ENCODE results near the gene OSTF1.

The OSTF1 gene

GRCh38 chr9:75128535-75128934, 40.2 kb downstream of the OSTF1 start:
- DNase-seq: no peak

- DNase-seq: no peak
Measured at GRCh38 chr9:75130172-75130571, 41.9 kb downstream of the OSTF1 start.

- no peak for DNase-seq
Measured at GRCh38 chr9:75130621-75131230, 42.4 kb downstream of the OSTF1 start.

- no peak for DNase-seq
Measured at GRCh38 chr9:75131700-75132099, 43.4 kb downstream of the OSTF1 start.

- no peak for DNase-seq
Measured at GRCh38 chr9:75132244-75132643, 43.9 kb downstream of the OSTF1 start.

GRCh38 chr9:75133396-75133795, 45.1 kb downstream of the OSTF1 start:
- DNase-seq: no peak

GRCh38 chr9:75134495-75134894, 46.2 kb downstream of the OSTF1 start:
- no peak for DNase-seq

- DNase-seq: no peak
Measured at GRCh38 chr9:75138260-75139040, 50.1 kb downstream of the OSTF1 start.

GRCh38 chr9:75139201-75139600, 50.9 kb downstream of the OSTF1 start:
- no peak for DNase-seq

GRCh38 chr9:75140261-75140660, 51.9 kb downstream of the OSTF1 start:
- DNase-seq: no peak

- no peak for DNase-seq
Measured at GRCh38 chr9:75142202-75142601, 53.9 kb downstream of the OSTF1 start.

GRCh38 chr9:75146229-75146628, 57.9 kb downstream of the OSTF1 start:
- no peak for DNase-seq

GRCh38 chr9:75147638-75148037, 59.3 kb downstream of the OSTF1 start:
- DNase-seq: no peak

GRCh38 chr9:75148561-75148960, 60.2 kb downstream of the OSTF1 start:
- peak; percentile 20 for DNase-seq

- no peak for DNase-seq
Measured at GRCh38 chr9:75149841-75150241, 61.5 kb downstream of the OSTF1 start.

GRCh38 chr9:75150512-75150911, 62.2 kb downstream of the OSTF1 start:
- no peak for DNase-seq

- no peak for DNase-seq
Measured at GRCh38 chr9:75152416-75152815, 64.1 kb downstream of the OSTF1 start.

GRCh38 chr9:75156858-75157257, 68.5 kb downstream of the OSTF1 start:
- no peak for DNase-seq

GRCh38 chr9:75161116-75161857, 73.0 kb downstream of the OSTF1 start:
- no peak for DNase-seq

GRCh38 chr9:75163764-75164163, 75.5 kb downstream of the OSTF1 start:
- no peak for DNase-seq

GRCh38 chr9:75164573-75164972, 76.3 kb downstream of the OSTF1 start:
- DNase-seq: no peak

- no peak for DNase-seq
Measured at GRCh38 chr9:75167281-75167680, 79.0 kb downstream of the OSTF1 start.

- DNase-seq: peak; percentile 45
Measured at GRCh38 chr9:75168270-75169178, 80.2 kb downstream of the OSTF1 start.
